NCI-H774 (cell line): ENCODE data around the gene ATP8B1.
"Not testable (repeated sequence)": the region's sequence is repeated elsewhere in the genome, so short reads cannot be mapped to it uniquely, and the experiment has no call there.

Experiments used
- DNase-seq: peaks from one replicate; lab custom pipeline; 2025; lab: John Stamatoyannopoulos, UW

Gene ATP8B1

GRCh38 chr18:57803103-57803969 is at the start of gene ATP8B1:
Gene ATP8B1, minus strand, starts transcription at chr18:57803315. Its CDS starts 71,508 bp downstream, at chr18:57731807.
- peak; percentile 85 for DNase-seq

GRCh38 chr18:57850063-57850462 is 46.9 kb upstream of the ATP8B1 start:
- no peak for DNase-seq

- not testable (repeated sequence) for DNase-seq
These were observed 45.3 kb upstream of the ATP8B1 start for GRCh38 chr18:57848374-57848773.

GRCh38 chr18:57847431-57847830 is 44.3 kb upstream of the ATP8B1 start:
- DNase-seq: not testable (repeated sequence)

- no peak for DNase-seq
These were observed 43.1 kb upstream of the ATP8B1 start for GRCh38 chr18:57846258-57846657.

- no peak for DNase-seq
These were observed 42.5 kb upstream of the ATP8B1 start for GRCh38 chr18:57845605-57846074.

- DNase-seq: no peak
These were observed 41.2 kb upstream of the ATP8B1 start for GRCh38 chr18:57844319-57844718.

- no peak for DNase-seq
These were observed 40.3 kb upstream of the ATP8B1 start for GRCh38 chr18:57843386-57843785.

GRCh38 chr18:57841568-57841967 is 38.5 kb upstream of the ATP8B1 start:
- no peak for DNase-seq

GRCh38 chr18:57839942-57840381 is 36.8 kb upstream of the ATP8B1 start:
- no peak for DNase-seq

- DNase-seq: no peak
These were observed 34.9 kb upstream of the ATP8B1 start for GRCh38 chr18:57837917-57838548.

- no peak for DNase-seq
These were observed 33.4 kb upstream of the ATP8B1 start for GRCh38 chr18:57836557-57836956.

- no peak for DNase-seq
These were observed 32.8 kb upstream of the ATP8B1 start for GRCh38 chr18:57835904-57836303.

GRCh38 chr18:57834616-57835015 is 31.5 kb upstream of the ATP8B1 start:
- no peak for DNase-seq

GRCh38 chr18:57833441-57834101 is 30.5 kb upstream of the ATP8B1 start:
- peak; percentile 73 for DNase-seq

- DNase-seq: no peak
These were observed 29.6 kb upstream of the ATP8B1 start for GRCh38 chr18:57832730-57833129.

GRCh38 chr18:57831597-57832377 is 28.7 kb upstream of the ATP8B1 start:
- no peak for DNase-seq

GRCh38 chr18:57827646-57828045 is 24.5 kb upstream of the ATP8B1 start:
- DNase-seq: no peak

- no peak for DNase-seq
These were observed 23.1 kb upstream of the ATP8B1 start for GRCh38 chr18:57826252-57826651.

GRCh38 chr18:57820583-57820982 is 17.5 kb upstream of the ATP8B1 start:
- not testable (repeated sequence) for DNase-seq

- DNase-seq: peak; percentile 86
These were observed 16.8 kb upstream of the ATP8B1 start for GRCh38 chr18:57819671-57820460.
